ENCODE measurements around the gene IRF9. TPM values are rescaled to one million over a fixed set of nuclear protein-coding genes. Genes with fewer than 3 reads are reported as not detected.

Gene IRF9
- total and polyA plus RNA-seq, 2 of the 13 experiments (the other 11 are each of a cell fraction or from before 2014, with no cell fraction given): 14.9 to 49.7 TPM

GRCh38 chr14:24147761-24148428, 13.2 kb upstream of the IRF9 start (continued):
- no peak for TF ChIP-seq HIC2 (CRISPR knock-in tag; IDR thresholded peaks at IDR 0.05; ENCODE audit: low read depth)
- no peak for TF ChIP-seq REST (IDR thresholded peaks at IDR 0.05; ENCODE audit: borderline replicate concordance in 1 of 2, low read depth in 1 of 2, low read length in 2 of 2)
- no peak; the same call in 1 of the 2 replicates for TF ChIP-seq NFKBIZ (CRISPR knock-in tag; IDR thresholded peaks at IDR 0.05)
- no peak for TF ChIP-seq DDIT3 (CRISPR knock-in tag; IDR thresholded peaks at IDR 0.05)
- 0 out of 2 replicates have a peak, but pooled peaks have one; percentile 26 for TF ChIP-seq ESRRA (CRISPR knock-in tag; IDR thresholded peaks at IDR 0.05; ENCODE audit: low read depth)
- peak; percentile 26 for TF ChIP-seq TAF1 (CRISPR knock-in tag; IDR thresholded peaks at IDR 0.05)
- TF ChIP-seq ZNF678 (CRISPR knock-in tag; IDR thresholded peaks at IDR 0.05): peak; percentile 95; the same call in 1 of the 2 replicates
- peak; percentile 82; the same call in 1 of the 2 replicates for TF ChIP-seq ZNF576 (CRISPR knock-in tag; IDR thresholded peaks at IDR 0.05)
- no peak for TF ChIP-seq ZBTB39 (CRISPR knock-in tag; IDR thresholded peaks at IDR 0.05)
- no peak for TF ChIP-seq SOX13 (IDR thresholded peaks at IDR 0.05)
- no peak for TF ChIP-seq SOX13 (CRISPR knock-in tag; conservative IDR thresholded peaks at IDR 0.05 in 1 of 2, IDR thresholded peaks at IDR 0.05 in 1 of 2)
- TF ChIP-seq ZBTB43 (CRISPR knock-in tag; conservative IDR thresholded peaks at IDR 0.05): no peak
- TF ChIP-seq NCOA2 (CRISPR knock-in tag; IDR thresholded peaks at IDR 0.05): peak; percentile 4; the same call in 1 of the 2 replicates
- TF ChIP-seq ZNF570 (CRISPR knock-in tag; IDR thresholded peaks at IDR 0.05; ENCODE audit: borderline replicate concordance): 0 out of 2 replicates have a peak, but pooled peaks have one; percentile 83
- peak; percentile 89 for TF ChIP-seq ZNF230 (CRISPR knock-in tag; IDR thresholded peaks at IDR 0.05)
- 0 out of 2 replicates have a peak, but pooled peaks have one; percentile 1 for TF ChIP-seq HCFC1 (IDR thresholded peaks at IDR 0.05; ENCODE audit: low read depth, low read length)

All from HepG2 (cell line).